HEK293 (cell line): Measurements from ENCODE around the gene GFM1.

Source experiments
- CTCF ChIA-PET: fragments of 350-600 bp; formaldehyde crosslinking; extraction: SDS; loops from one replicate; lab custom pipeline; 2021; ENCODE audit warnings: antibody characterized with exemption; lab: Yijun Ruan, JAX
- POLR2A ChIA-PET: fragments of 300-600 bp; formaldehyde crosslinking; extraction: SDS; loops from one replicate; lab custom pipeline; 2020; ENCODE audit warnings: antibody characterized with exemption, inconsistent platforms; lab: Yijun Ruan, JAX
- H3K27ac ChIP-seq: fragments of 200-500 bp; sonication (Bioruptor generic); 2 replicates; pipeline ENCODE4 v1.5.1; 2014; ENCODE audit warnings: low read depth, low read length, control low read depth, inconsistent platforms; ENCODE audit errors: extremely low read depth
- H3K36me3 ChIP-seq, 2 experiments: fragments of 200-500 bp in 1 of 2; sonication (Bioruptor generic) in 1 of 2; 1 replicate in 1 of 2; 2 replicates in 1 of 2; pipeline ENCODE4 v1.5.1; 2014 to 2017; ENCODE audit warnings: inconsistent platforms in 2 of 2, low read length in 2 of 2; ENCODE audit not compliant: control insufficient read depth in 2 of 2, insufficient read depth in 1 of 2
- H3K4me1 ChIP-seq: fragments of 200-500 bp; sonication (Bioruptor generic); 2 replicates; pipeline ENCODE4 v1.5.1; 2014; ENCODE audit warnings: mild to moderate bottlenecking, low read length, inconsistent platforms; ENCODE audit not compliant: control insufficient read depth, insufficient read depth
- H3K4me3 ChIP-seq: 2 replicates; pipeline ENCODE4 v1.5.1; 2011; ENCODE audit warnings: low read depth, mild to moderate bottlenecking, control low read depth, low read length, moderate library complexity
- H3K9me3 ChIP-seq: fragments of 200-500 bp; sonication (Bioruptor generic); 2 replicates; pipeline ENCODE4 v1.5.1; 2014; ENCODE audit warnings: low read depth, low read length, inconsistent platforms; ENCODE audit not compliant: control insufficient read depth, insufficient read depth
- GLIS2 ChIP-seq: fragments of 450-650 bp; formaldehyde crosslinking; IDR thresholded peaks from 2 replicates; pipeline ENCODE4 v1.5.1; 2016; ENCODE audit warnings: missing biosample characterization, missing genetic modification characterization
- MEIS1 ChIP-seq: sonication (generic); formaldehyde crosslinking; IDR thresholded peaks from 2 replicates; pipeline ENCODE4 v1.8.1; 2022; ENCODE audit warnings: missing genetic modification reagents, mild to moderate bottlenecking, borderline replicate concordance
- PBX3 ChIP-seq: sonication (generic); formaldehyde crosslinking; IDR thresholded peaks from 2 replicates; pipeline ENCODE4 v1.8.1; 2022; ENCODE audit warnings: mild to moderate bottlenecking, moderate library complexity, missing genetic modification reagents
- PRDM2 ChIP-seq: fragments of 450-650 bp; formaldehyde crosslinking; IDR thresholded peaks from 2 replicates; pipeline ENCODE4 v1.5.1; 2016; ENCODE audit warnings: missing biosample characterization, missing genetic modification characterization, borderline replicate concordance
- SCRT2 ChIP-seq: fragments of 450-650 bp; formaldehyde crosslinking; IDR thresholded peaks from 2 replicates; pipeline ENCODE4 v1.5.1; 2016; ENCODE audit warnings: missing biosample characterization, missing genetic modification characterization
- YY1 ChIP-seq: fragments of 450-650 bp; formaldehyde crosslinking; IDR thresholded peaks from 2 replicates; pipeline ENCODE4 v1.5.1; 2018; ENCODE audit warnings: missing biosample characterization, missing genetic modification characterization
- ZBTB11 ChIP-seq: fragments of 450-650 bp; formaldehyde crosslinking; conservative IDR thresholded peaks from 2 replicates; pipeline ENCODE4 v1.5.1; 2016; ENCODE audit warnings: low read depth, missing biosample characterization, missing genetic modification characterization
- ZBTB48 ChIP-seq: fragments of 450-650 bp; formaldehyde crosslinking; IDR thresholded peaks from 2 replicates; pipeline ENCODE4 v1.5.1; 2016; ENCODE audit warnings: missing biosample characterization, missing genetic modification characterization
- ZFHX2 ChIP-seq: fragments of 450-650 bp; formaldehyde crosslinking; conservative IDR thresholded peaks from 2 replicates; pipeline ENCODE4 v1.5.1; 2016; ENCODE audit warnings: missing biosample characterization, missing genetic modification characterization
- ZNF112 ChIP-seq: fragments of 450-650 bp; formaldehyde crosslinking; IDR thresholded peaks from 2 replicates; pipeline ENCODE4 v1.5.0; 2017; ENCODE audit warnings: missing biosample characterization, missing genetic modification characterization
- ZNF18 ChIP-seq: fragments of 450-650 bp; formaldehyde crosslinking; IDR thresholded peaks from 2 replicates; pipeline ENCODE4 v1.5.1; 2016; ENCODE audit warnings: missing biosample characterization, missing genetic modification characterization
- ZNF324 ChIP-seq: fragments of 450-650 bp; formaldehyde crosslinking; IDR thresholded peaks from 2 replicates; pipeline ENCODE4 v1.5.1; 2016; ENCODE audit warnings: missing biosample characterization, missing genetic modification characterization
- ZNF37A ChIP-seq: fragments of 450-650 bp; IDR thresholded peaks from 2 replicates; pipeline ENCODE4 v1.5.1; 2018; ENCODE audit warnings: missing biosample characterization, missing genetic modification characterization
- ZNF404 ChIP-seq: fragments of 450-650 bp; formaldehyde crosslinking; IDR thresholded peaks from 2 replicates; pipeline ENCODE4 v1.5.1; 2017; ENCODE audit warnings: missing biosample characterization, missing genetic modification characterization
- ZNF626 ChIP-seq: fragments of 450-650 bp; sonication (Bioruptor Pico); formaldehyde crosslinking; IDR thresholded peaks from 2 replicates; pipeline ENCODE4 v1.5.1; 2018; ENCODE audit warnings: missing biosample characterization, missing genetic modification characterization, inconsistent platforms
- ZNF701 ChIP-seq: fragments of 450-650 bp; formaldehyde crosslinking; IDR thresholded peaks from 2 replicates; pipeline ENCODE4 v1.5.1; 2016; ENCODE audit warnings: missing biosample characterization, missing genetic modification characterization
- ZSCAN23 ChIP-seq: fragments of 450-650 bp; formaldehyde crosslinking; IDR thresholded peaks from 2 replicates; pipeline ENCODE4 v1.5.1; 2016; ENCODE audit warnings: missing biosample characterization, missing genetic modification characterization
- ZXDB ChIP-seq: fragments of 450-650 bp; formaldehyde crosslinking; IDR thresholded peaks from 2 replicates; pipeline ENCODE4 v1.5.1; 2016; ENCODE audit warnings: missing biosample characterization, missing genetic modification characterization

The GFM1 gene

GRCh38 chr3:158642474-158643210, 1.7 kb upstream of the GFM1 start:
- Histone ChIP-seq H3K4me1 (no peaks in the 10 kb centered on the region), H3K27ac (no peak overlapping the region), H3K36me3 (peaks cover 4 to 18% of the 10 kb centered on the region in 2 experiments; a peak in 1 of 3 replicates), H3K9me3 (no peaks in the 10 kb centered on the region), H3K4me3 (no peak overlapping the region)
- CTCF ChIA-PET, result interaction anchor here (0.5 to 3.5 kb wide), 4 partner anchors 42 to 147 kb away, joined by 3 to 22 read pairs (median 3); no protein-coding TSS in a partner anchor
- POLR2A ChIA-PET, result no interaction called here
- TF ChIP-seq ZSCAN23 (tag by site-specific recombination) (no peak), ZNF18 (no peak), ZNF324 (tag by site-specific recombination) (no peak), MEIS1 (CRISPR knock-in tag) (no peak), ZNF112 (no peak), PRDM2 (tag by site-specific recombination) (no peak), ZNF701 (tag by site-specific recombination) (no peak), PBX3 (no peak), SCRT2 (tag by site-specific recombination) (no peak), YY1 (tag by site-specific recombination) (no peak), ZNF37A (tag by site-specific recombination) (no peak), ZNF626 (tag by site-specific recombination) (no peak), ZFHX2 (tag by site-specific recombination) (no peak), ZNF404 (tag by site-specific recombination) (no peak), GLIS2 (tag by site-specific recombination) (no peak), ZBTB11 (no peak), ZBTB48 (tag by site-specific recombination) (no peak), ZXDB (tag by site-specific recombination) (no peak)
